OCI-LY1 (cell line): Measurements from ENCODE around the gene IGLON5.

Experiments used
- H2AFZ ChIP-seq: fragments of 200-600 bp; sonication (generic), shearing (Covaris generic); 2 replicates; pipeline ENCODE4 v1.6.0; 2014; ENCODE audit warnings: antibody characterized with exemption, mild to moderate bottlenecking, low read length
- H3F3A ChIP-seq: fragments of 200-600 bp; sonication (generic), shearing (Covaris generic); 2 replicates; pipeline ENCODE4 v1.6.0; 2014; ENCODE audit warnings: mild to moderate bottlenecking, antibody characterized with exemption, low read length, moderate library complexity; ENCODE audit not compliant: insufficient read depth
- H3K27ac ChIP-seq: fragments of 200-600 bp; sonication (generic); 2 replicates; pipeline ENCODE4 v1.5.1; 2014; ENCODE audit warnings: low read length, mixed run types, mild to moderate bottlenecking, low read depth; ENCODE audit not compliant: poor library complexity, severe bottlenecking
- H3K27me3 ChIP-seq: fragments of 200-600 bp; sonication (generic); 2 replicates; pipeline ENCODE4 v1.6.0; 2014; ENCODE audit warnings: antibody characterized with exemption, mild to moderate bottlenecking, low read length, moderate library complexity; ENCODE audit not compliant: insufficient read depth
- H3K36me3 ChIP-seq: fragments of 200-600 bp; sonication (generic); 2 replicates; pipeline ENCODE4 v1.6.1; 2014; ENCODE audit warnings: mild to moderate bottlenecking, antibody characterized with exemption, low read length, moderate library complexity, mixed read lengths; ENCODE audit not compliant: insufficient read depth
- H3K4me1 ChIP-seq: fragments of 200-600 bp; sonication (generic); 2 replicates; pipeline ENCODE4 v1.5.1; 2014; ENCODE audit warnings: mild to moderate bottlenecking, low read length, moderate library complexity; ENCODE audit not compliant: insufficient read depth, severe bottlenecking
- H3K4me2 ChIP-seq: fragments of 200-600 bp; sonication (generic), shearing (Covaris generic); 2 replicates; pipeline ENCODE4 v1.6.1; 2014; ENCODE audit warnings: low read length
- H3K4me3 ChIP-seq: fragments of 200-600 bp; sonication (generic); 2 replicates; pipeline ENCODE4 v1.5.1; 2014; ENCODE audit warnings: low read length, low read depth, mild to moderate bottlenecking, mixed read lengths; ENCODE audit not compliant: poor library complexity, severe bottlenecking
- H3K79me2 ChIP-seq: fragments of 200-600 bp; shearing (Covaris generic); 2 replicates; pipeline ENCODE4 v1.6.1; 2016; ENCODE audit warnings: mixed run types, low read length, mixed read lengths; ENCODE audit not compliant: insufficient read depth
- H3K9ac ChIP-seq: fragments of 200-600 bp; sonication (generic), shearing (Covaris generic); 2 replicates; pipeline ENCODE4 v1.6.1; 2014; ENCODE audit warnings: mild to moderate bottlenecking, low read length, mixed read lengths
- H3K9me2 ChIP-seq: fragments of 200-600 bp; sonication (generic), shearing (Covaris generic); 2 replicates; pipeline ENCODE4 v1.6.1; 2014; ENCODE audit warnings: low read depth, mild to moderate bottlenecking, low read length, mixed read lengths
- H3K9me3 ChIP-seq: fragments of 200-600 bp; shearing (Covaris generic); 2 replicates; pipeline ENCODE4 v1.6.1; 2014; ENCODE audit warnings: low read length, mixed read lengths
- H4K20me1 ChIP-seq: fragments of 200-600 bp; sonication (generic), shearing (Covaris generic); 2 replicates; pipeline ENCODE4 v1.6.0; 2016; ENCODE audit warnings: mild to moderate bottlenecking, low read length; ENCODE audit not compliant: insufficient read depth
- EZH2 ChIP-seq: fragments of 200-600 bp; sonication (generic), shearing (Covaris generic); IDR thresholded peaks from 2 replicates; pipeline ENCODE4 v1.8.0; 2017; ENCODE audit warnings: borderline replicate concordance, mixed run types, mild to moderate bottlenecking, antibody characterized with exemption, low read length, moderate library complexity, mixed read lengths
- TF ChIP-seq, protein P1 (sequence below): fragments of 200-600 bp; sonication (generic), shearing (Covaris generic); IDR thresholded peaks from 2 replicates; pipeline ENCODE4 v1.5.1; 2017; ENCODE audit warnings: mild to moderate bottlenecking, antibody characterized with exemption, low read length, moderate library complexity, mixed read lengths

IGLON5 gene

DNA sequence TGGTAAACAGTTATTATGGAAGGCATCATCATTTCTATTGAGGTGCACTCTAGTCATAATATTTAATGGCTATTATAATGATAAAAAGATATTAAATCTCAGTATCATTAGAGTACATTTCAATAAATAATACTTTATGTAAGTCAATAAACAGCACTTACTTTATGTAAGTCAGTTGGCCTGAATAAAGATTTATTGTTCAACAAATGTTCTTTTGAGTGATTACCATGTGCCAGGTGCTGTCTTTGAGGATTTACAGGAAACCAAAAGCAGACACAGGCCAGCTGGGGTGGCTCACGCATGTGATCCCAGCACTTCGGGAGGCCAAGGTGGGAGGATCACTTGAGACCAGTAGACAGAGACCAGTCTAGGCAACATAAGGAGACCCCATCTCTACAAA lies 66.0 kb downstream of the IGLON5 start:
- H4K20me1 ChIP-seq: no peaks in the 10 kb centered on the region
- no peaks in the 10 kb centered on the region for H3F3A ChIP-seq
- no peaks in the 10 kb centered on the region for H3K4me1 ChIP-seq
- no peaks in the 10 kb centered on the region for H3K9me2 ChIP-seq
- H3K79me2 ChIP-seq: no peaks in the 10 kb centered on the region
- H3K9ac ChIP-seq: no peak overlapping the region
- H3K36me3 ChIP-seq: no peaks in the 10 kb centered on the region; the same call in 1 of the 2 replicates
- H3K4me2 ChIP-seq: no peak overlapping the region
- H3K9me3 ChIP-seq: no peaks in the 10 kb centered on the region
- no peak for TF ChIP-seq EZH2
- TF ChIP-seq, protein P1, sequence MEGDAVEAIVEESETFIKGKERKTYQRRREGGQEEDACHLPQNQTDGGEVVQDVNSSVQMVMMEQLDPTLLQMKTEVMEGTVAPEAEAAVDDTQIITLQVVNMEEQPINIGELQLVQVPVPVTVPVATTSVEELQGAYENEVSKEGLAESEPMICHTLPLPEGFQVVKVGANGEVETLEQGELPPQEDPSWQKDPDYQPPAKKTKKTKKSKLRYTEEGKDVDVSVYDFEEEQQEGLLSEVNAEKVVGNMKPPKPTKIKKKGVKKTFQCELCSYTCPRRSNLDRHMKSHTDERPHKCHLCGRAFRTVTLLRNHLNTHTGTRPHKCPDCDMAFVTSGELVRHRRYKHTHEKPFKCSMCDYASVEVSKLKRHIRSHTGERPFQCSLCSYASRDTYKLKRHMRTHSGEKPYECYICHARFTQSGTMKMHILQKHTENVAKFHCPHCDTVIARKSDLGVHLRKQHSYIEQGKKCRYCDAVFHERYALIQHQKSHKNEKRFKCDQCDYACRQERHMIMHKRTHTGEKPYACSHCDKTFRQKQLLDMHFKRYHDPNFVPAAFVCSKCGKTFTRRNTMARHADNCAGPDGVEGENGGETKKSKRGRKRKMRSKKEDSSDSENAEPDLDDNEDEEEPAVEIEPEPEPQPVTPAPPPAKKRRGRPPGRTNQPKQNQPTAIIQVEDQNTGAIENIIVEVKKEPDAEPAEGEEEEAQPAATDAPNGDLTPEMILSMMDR: no peak
- no peak overlapping the region for H3K4me3 ChIP-seq
- H3K27ac ChIP-seq: no peak overlapping the region
- peaks cover 15% of the 10 kb centered on the region; the same call in 1 of the 2 replicates for H3K27me3 ChIP-seq
- no peak overlapping the region for H2AFZ ChIP-seq

DNA sequence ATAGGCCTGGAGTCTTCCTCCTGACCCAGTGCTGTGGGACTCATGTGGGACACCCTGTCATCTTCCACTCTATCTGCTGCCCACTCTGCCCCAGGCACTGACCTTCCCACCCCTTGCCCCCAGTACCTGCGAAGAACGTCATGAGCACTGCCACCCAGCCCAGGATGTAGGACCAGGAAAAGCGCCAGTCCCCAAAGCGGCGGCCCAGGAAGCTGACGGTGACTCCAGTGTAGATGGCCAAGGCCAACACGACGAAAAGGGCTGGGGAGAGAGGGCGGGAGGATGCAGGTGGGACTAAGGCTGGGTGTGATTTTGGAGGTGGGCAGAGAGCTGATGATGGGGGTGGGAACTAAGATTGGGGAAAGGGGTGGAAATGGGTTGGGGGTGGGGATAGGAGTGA lies 68.9 kb downstream of the IGLON5 start:
- Histone ChIP-seq H3K27me3 (peaks cover 12% of the 10 kb centered on the region; the same call in 1 of the 2 replicates), H3K9me3 (no peaks in the 10 kb centered on the region), H3K27ac (no peak overlapping the region), H3F3A (no peaks in the 10 kb centered on the region), H3K79me2 (no peaks in the 10 kb centered on the region), H4K20me1 (no peaks in the 10 kb centered on the region), H3K36me3 (no peaks in the 10 kb centered on the region; the same call in 1 of the 2 replicates), H3K9me2 (no peaks in the 10 kb centered on the region), H2AFZ (no peak overlapping the region), H3K4me1 (no peaks in the 10 kb centered on the region), H3K9ac (no peak overlapping the region), H3K4me2 (no peak overlapping the region), H3K4me3 (no peak overlapping the region)
- TF ChIP-seq, protein P1: no peak
